H1 (cell line): ENCODE data around the gene SMARCA5. TPM values are rescaled to one million over a fixed set of nuclear protein-coding genes. Genes with fewer than 3 reads are reported as not detected.

ENCODE experiments used
- CTCF ChIA-PET: fragments of 300-600 bp; sonication (Branson Sonifier 250); formaldehyde crosslinking; loops from one replicate; lab custom pipeline; 2021; ENCODE audit not compliant: partially characterized antibody; lab: Charles Lee
- POLR2A ChIA-PET: fragments of 300-600 bp; sonication (Branson Sonifier 250); formaldehyde crosslinking; loops from one replicate; lab custom pipeline; 2021; ENCODE audit warnings: inconsistent platforms; ENCODE audit not compliant: partially characterized antibody; lab: Charles Lee
- DNase-seq, 2 experiments: peaks; one replicate each; pipeline versions ENCODE4 v3.0.0 to v3.0.0-alpha.2; 2010 to 2022; ENCODE audit warnings: low spot score in 2 of 2, low read depth in 1 of 2, mixed read lengths in 1 of 2
- FAIRE-seq: peaks from 2 replicates; lab custom pipeline; 2011; peaks lifted over from hg19 to GRCh38; lab: Jason Lieb, UNC
- H2AFZ ChIP-seq: 2 replicates; pipeline ENCODE4 v1.8.1; 2012; ENCODE audit warnings: low read length, inconsistent platforms
- H2AK5ac ChIP-seq: 2 replicates; pipeline ENCODE4 v1.6.1; 2013; ENCODE audit warnings: low read depth, low read length
- H2BK120ac ChIP-seq: replicated peaks from 2 replicates; pipeline ENCODE3; 2013; ENCODE audit warnings: low read depth, low read length, inconsistent platforms
- H2BK12ac ChIP-seq: 2 replicates; pipeline ENCODE4 v1.6.1; 2013; ENCODE audit warnings: low read depth, low read length
- H2BK15ac ChIP-seq: 2 replicates; pipeline ENCODE4 v1.6.1; 2013; ENCODE audit warnings: low read length
- H2BK20ac ChIP-seq: 2 replicates; pipeline ENCODE4 v1.6.1; 2013; ENCODE audit warnings: low read length
- H2BK5ac ChIP-seq: 2 replicates; pipeline ENCODE4 v1.6.1; 2013; ENCODE audit warnings: low read depth, low read length
- H3K14ac ChIP-seq: 2 replicates; pipeline ENCODE4 v1.6.1; 2013; ENCODE audit warnings: inconsistent platforms; ENCODE audit not compliant: insufficient read length
- H3K18ac ChIP-seq: 2 replicates; pipeline ENCODE4 v1.6.1; 2013; ENCODE audit warnings: low read length; ENCODE audit errors: extremely low read depth
- H3K23ac ChIP-seq: 2 replicates; pipeline ENCODE4 v1.6.1; 2013; ENCODE audit warnings: inconsistent platforms; ENCODE audit not compliant: insufficient read length
- H3K23me2 ChIP-seq: 2 replicates; pipeline ENCODE4 v1.6.1; 2013; ENCODE audit warnings: low read depth, low read length
- H3K27ac ChIP-seq: 2 replicates; pipeline ENCODE4 v1.6.1; 2011; ENCODE audit warnings: low read depth, low read length, inconsistent platforms
- H3K27me3 ChIP-seq, 4 experiments: replicated peaks in 1 of 4; 1 replicate in 1 of 4; 2 replicates in 3 of 4; pipeline versions ENCODE4 v1.6.1 to v1.8.1; 2011 to 2013; ENCODE audit warnings: low read length in 3 of 4, mild to moderate bottlenecking in 3 of 4, inconsistent platforms in 2 of 4, mixed read lengths in 2 of 4, moderate library complexity in 1 of 4; ENCODE audit not compliant: control insufficient read depth in 3 of 4, insufficient read depth in 3 of 4; ENCODE audit errors: extremely low read depth in 1 of 4
- H3K36me3 ChIP-seq, 4 experiments: 2 replicates each; pipeline versions ENCODE4 v1.6.1 to v1.8.1; 2011 to 2013; ENCODE audit warnings: mild to moderate bottlenecking in 4 of 4, low read length in 3 of 4, moderate library complexity in 2 of 4, control low read depth in 1 of 4, inconsistent platforms in 1 of 4; ENCODE audit not compliant: insufficient read depth in 4 of 4, control insufficient read depth in 2 of 4
- H3K4ac ChIP-seq: replicated peaks from 2 replicates; pipeline ENCODE3; 2013; ENCODE audit warnings: low read length, low read depth, mixed read lengths, inconsistent platforms; ENCODE audit not compliant: insufficient read length
- H3K4me1 ChIP-seq, 4 experiments: replicated peaks in 1 of 4; 1 replicate in 1 of 4; 2 replicates in 3 of 4; pipeline versions ENCODE4 v1.6.1 to v1.8.1; 2011 to 2013; ENCODE audit warnings: low read length in 3 of 4, inconsistent platforms in 2 of 4, mixed read lengths in 1 of 4; ENCODE audit not compliant: insufficient read depth in 4 of 4, control insufficient read depth in 3 of 4
- H3K4me2 ChIP-seq, 2 experiments: 2 replicates each; pipeline versions ENCODE4 v1.6.1 to v1.8.1; 2011 to 2013; ENCODE audit warnings: low read depth in 2 of 2, low read length in 2 of 2, control low read depth in 1 of 2, inconsistent platforms in 1 of 2, mild to moderate bottlenecking in 1 of 2; ENCODE audit not compliant: insufficient read depth in 1 of 2
- H3K4me3 ChIP-seq, 4 experiments: fragments of 200-600, 300-600 bp in 1 of 4; sonication (generic), shearing (Covaris generic), sonication (Bioruptor Twin) in 1 of 4; 2 replicates each; pipeline versions ENCODE4 v1.5.1 to v1.8.1; 2011 to 2016; ENCODE audit warnings: low read length in 4 of 4, low read depth in 3 of 4, control low read depth in 2 of 4, inconsistent platforms in 2 of 4, mild to moderate bottlenecking in 2 of 4, mixed read lengths in 1 of 4, moderate library complexity in 1 of 4; ENCODE audit not compliant: insufficient read depth in 2 of 4; ENCODE audit errors: extremely low read depth in 1 of 4
- H3K56ac ChIP-seq: replicated peaks from 2 replicates; pipeline ENCODE3; 2013; ENCODE audit warnings: low read depth, mild to moderate bottlenecking, mixed read lengths, low read length, inconsistent platforms; ENCODE audit not compliant: insufficient read length
- H3K79me1 ChIP-seq: 2 replicates; pipeline ENCODE4 v1.6.1; 2013; ENCODE audit warnings: low read depth, low read length, control low read depth
- H3K79me2 ChIP-seq, 2 experiments: 2 replicates each; pipeline versions ENCODE4 v1.6.1 to v1.8.1; 2012 to 2013; ENCODE audit warnings: low read length in 2 of 2, mild to moderate bottlenecking in 2 of 2, inconsistent platforms in 1 of 2; ENCODE audit not compliant: insufficient read depth in 2 of 2, control insufficient read depth in 1 of 2
- H3K9ac ChIP-seq, 4 experiments: replicated peaks in 1 of 4; 1 replicate in 1 of 4; 2 replicates in 3 of 4; pipeline versions ENCODE4 v1.6.1 to v1.8.1; 2011 to 2013; ENCODE audit warnings: low read depth in 3 of 4, low read length in 3 of 4, control low read depth in 2 of 4, mild to moderate bottlenecking in 2 of 4, moderate library complexity in 2 of 4, inconsistent platforms in 1 of 4; ENCODE audit errors: extremely low read depth in 1 of 4
- H3K9me3 ChIP-seq, 2 experiments: 2 replicates each; pipeline versions ENCODE4 v1.6.1 to v1.8.1; 2012 to 2013; ENCODE audit warnings: mild to moderate bottlenecking in 2 of 2, moderate library complexity in 2 of 2, control low read depth in 1 of 2, inconsistent platforms in 1 of 2, low read depth in 1 of 2, low read length in 1 of 2, mixed read lengths in 1 of 2; ENCODE audit not compliant: insufficient read depth in 2 of 2
- H4K20me1 ChIP-seq, 2 experiments: replicated peaks in 1 of 2; 2 replicates each; pipeline versions ENCODE3 to v1.8.1; 2011 to 2013; ENCODE audit warnings: inconsistent platforms in 2 of 2, low read length in 2 of 2, mild to moderate bottlenecking in 1 of 2; ENCODE audit not compliant: insufficient read depth in 2 of 2, control insufficient read depth in 1 of 2
- H4K5ac ChIP-seq: 2 replicates; pipeline ENCODE4 v1.6.1; 2013; ENCODE audit warnings: low read length, low read depth, mixed read lengths, inconsistent platforms; ENCODE audit not compliant: insufficient read length
- H4K8ac ChIP-seq: 2 replicates; pipeline ENCODE4 v1.8.0; 2013; ENCODE audit warnings: mild to moderate bottlenecking, moderate library complexity, low read length, inconsistent platforms; ENCODE audit not compliant: insufficient read depth; ENCODE audit errors: extremely low read depth
- H4K91ac ChIP-seq: replicated peaks from 2 replicates; pipeline ENCODE3; 2013; ENCODE audit warnings: low read length, mixed read lengths, inconsistent platforms; ENCODE audit not compliant: insufficient read length
- ATF3 ChIP-seq: IDR thresholded peaks from 2 replicates; pipeline ENCODE4 v1.6.1; 2011; ENCODE audit warnings: low read depth, mild to moderate bottlenecking, low read length; ENCODE audit not compliant: insufficient read depth
- BRCA1 ChIP-seq: IDR thresholded peaks from 2 replicates; pipeline ENCODE4 v1.6.1; 2012; ENCODE audit warnings: low read depth, low read length, improper control_type of control experiment
- PHF8 ChIP-seq: fragments of 200-600 bp; sonication (generic); conservative IDR thresholded peaks from 2 replicates; pipeline ENCODE4 v1.7.1; 2012; ENCODE audit warnings: low read depth, mild to moderate bottlenecking, inconsistent platforms, low read length, moderate library complexity
- RAD21 ChIP-seq, 2 experiments: IDR thresholded peaks in 1 of 2; conservative IDR thresholded peaks in 1 of 2; 2 replicates each; pipeline ENCODE4 v1.6.1; 2011; ENCODE audit warnings: low read depth in 2 of 2, low read length in 2 of 2, improper control_type of control experiment in 1 of 2, inconsistent platforms in 1 of 2, mild to moderate bottlenecking in 1 of 2, moderate library complexity in 1 of 2
- RBBP5 ChIP-seq: IDR thresholded peaks from 2 replicates; pipeline ENCODE4 v1.7.1; 2012; ENCODE audit warnings: low read depth, mild to moderate bottlenecking, inconsistent platforms, low read length, moderate library complexity, borderline replicate concordance
- YY1 ChIP-seq: IDR thresholded peaks from 2 replicates; pipeline ENCODE4 v1.6.1; 2011; ENCODE audit warnings: low read depth, mild to moderate bottlenecking, low read length
- WGBS, 2 experiments: shearing (Covaris generic) in 1 of 2; methylation state at CpG; one replicate each; pipeline versions ENCODE4 v1.1.6 to v1.1.7; 2013 to 2015; ENCODE audit warnings: low lambda C conversion rate in 2 of 2, mixed read lengths in 2 of 2, inconsistent platforms in 1 of 2, low coverage in 1 of 2, missing lambda C conversion rate in 1 of 2; ENCODE audit not compliant: insufficient replicate concordance in 2 of 2, insufficient coverage in 1 of 2, insufficient read length in 1 of 2; ENCODE audit errors: extremely low coverage in 1 of 2, missing lambda C conversion rate in 1 of 2; 5-methylcytosine and 5-hydroxymethylcytosine counted together
- polyA plus RNA-seq, 7 experiments: library from polyadenylated mRNA; depleted of rRNA in 3 of 7; stranded (reverse) in 5 of 7; unstranded in 2 of 7; fragments of >200 nt in 5 of 7; fragments of 200-250 nt in 2 of 7; gene quantifications; 1 replicate in 5 of 7; 2 replicates in 1 of 7; 4 replicates in 1 of 7; pipeline versions ENCODE4 v1.2.1 to v1.2.3, GENCODE V29; 2011 to 2013; ENCODE audit warnings: missing spikeins in 2 of 7, mixed read lengths in 2 of 7
- total RNA-seq: library from RNA; stranded (reverse); fragmentation: NEBNext Ultra II Directional; extraction: Animal tissue kit (Norgen Biotek cat#: 25700); gene quantifications from 2 replicates; pipeline ENCODE4 v1.2.1, GENCODE V29; 2021
- TF ChIP-seq, protein P1 (sequence below), 3 experiments: IDR thresholded peaks; 1 replicate in 2 of 3; 2 replicates in 1 of 3; pipeline versions ENCODE4 v1.5.1 to v1.6.1; 2011; ENCODE audit warnings: low read length in 3 of 3, mild to moderate bottlenecking in 3 of 3, inconsistent platforms in 2 of 3, low read depth in 1 of 3, moderate library complexity in 1 of 3; ENCODE audit not compliant: insufficient read depth in 1 of 3; ENCODE audit errors: control extremely low read depth in 1 of 3

SMARCA5 gene
- total and polyA plus RNA-seq, 2 of the 8 experiments (the other 6 are each of a cell fraction or from before 2014, with no cell fraction given): 13.9 to 112 TPM

DNA sequence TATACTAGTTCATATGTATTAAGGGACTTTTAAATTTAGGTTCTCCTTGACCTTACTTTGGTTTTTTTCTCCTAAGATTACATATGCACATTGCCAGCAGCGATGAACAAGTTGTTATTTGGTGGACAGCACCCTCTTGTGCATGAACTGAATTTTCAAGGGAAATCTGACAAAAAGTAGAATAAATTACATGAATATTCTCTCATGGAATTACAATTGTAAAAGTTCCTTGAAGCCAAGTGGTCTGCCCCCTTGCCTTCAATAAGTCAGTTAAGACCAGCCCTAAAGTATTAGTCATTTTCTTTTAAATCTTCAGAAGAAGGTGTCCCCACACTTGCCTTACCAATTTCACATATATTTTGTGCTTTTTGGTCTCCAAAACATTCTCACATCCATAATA lies 30.7 kb upstream of the SMARCA5 start:
- no peak for FAIRE-seq
- Histone ChIP-seq H2BK12ac (no peak overlapping the region), H3K23me2 (no peaks in the 10 kb centered on the region), H3K4ac (no peak overlapping the region), H3K9ac (no peak overlapping the region), H4K20me1 (no peaks in the 10 kb centered on the region), H3K79me1 (no peaks in the 10 kb centered on the region), H2BK5ac (no peak overlapping the region), H3K4me3 (no peak overlapping the region), H3K27me3 (no peaks in the 10 kb centered on the region), H3K79me2 (no peaks in the 10 kb centered on the region), H2BK20ac (no peak overlapping the region), H2AK5ac (no peak overlapping the region), H2BK120ac (no peak overlapping the region), H3K9me3 (no peaks in the 10 kb centered on the region), H3K56ac (no peak overlapping the region), H3K27ac (no peak overlapping the region), H3K14ac (no peak overlapping the region), H3K4me2 (no peak overlapping the region)
- POLR2A ChIA-PET: no interaction called here
- CTCF ChIA-PET: interaction anchor here (0.7 to 1.2 kb wide), 3 partner anchors 13 to 285 kb away, joined by 3 to 4 read pairs (median 4); no protein-coding TSS in a partner anchor
- no peak for TF ChIP-seq ATF3
- TF ChIP-seq, protein P1, sequence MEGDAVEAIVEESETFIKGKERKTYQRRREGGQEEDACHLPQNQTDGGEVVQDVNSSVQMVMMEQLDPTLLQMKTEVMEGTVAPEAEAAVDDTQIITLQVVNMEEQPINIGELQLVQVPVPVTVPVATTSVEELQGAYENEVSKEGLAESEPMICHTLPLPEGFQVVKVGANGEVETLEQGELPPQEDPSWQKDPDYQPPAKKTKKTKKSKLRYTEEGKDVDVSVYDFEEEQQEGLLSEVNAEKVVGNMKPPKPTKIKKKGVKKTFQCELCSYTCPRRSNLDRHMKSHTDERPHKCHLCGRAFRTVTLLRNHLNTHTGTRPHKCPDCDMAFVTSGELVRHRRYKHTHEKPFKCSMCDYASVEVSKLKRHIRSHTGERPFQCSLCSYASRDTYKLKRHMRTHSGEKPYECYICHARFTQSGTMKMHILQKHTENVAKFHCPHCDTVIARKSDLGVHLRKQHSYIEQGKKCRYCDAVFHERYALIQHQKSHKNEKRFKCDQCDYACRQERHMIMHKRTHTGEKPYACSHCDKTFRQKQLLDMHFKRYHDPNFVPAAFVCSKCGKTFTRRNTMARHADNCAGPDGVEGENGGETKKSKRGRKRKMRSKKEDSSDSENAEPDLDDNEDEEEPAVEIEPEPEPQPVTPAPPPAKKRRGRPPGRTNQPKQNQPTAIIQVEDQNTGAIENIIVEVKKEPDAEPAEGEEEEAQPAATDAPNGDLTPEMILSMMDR (IDR thresholded peaks at IDR 0.05; ENCODE audit: control extremely low read depth in 1 of 3, insufficient read depth in 1 of 3, low read depth in 1 of 3, low read length in 3 of 3): peak in 2 of 3 experiments; percentile 40 to 50; a peak in 2 of 4 replicates
- no peak for TF ChIP-seq PHF8
- TF ChIP-seq RAD21 (IDR thresholded peaks at IDR 0.05 in 1 of 2, conservative IDR thresholded peaks at IDR 0.05 in 1 of 2; ENCODE audit: low read depth in 2 of 2, low read length in 2 of 2): peak; percentile 79 to 80
- no peak for TF ChIP-seq RBBP5
- TF ChIP-seq YY1: no peak
- TF ChIP-seq BRCA1: no peak
- TF ChIP-seq, all 59 proteins: peak for 2
- Histone ChIP-seq H2BK15ac (no peak overlapping the region), H4K91ac (no peak overlapping the region), H3K4me1 (no peaks in the 10 kb centered on the region), H3K23ac (no peak overlapping the region), H3K36me3 (no peaks in the 10 kb centered on the region), H2AFZ (no peak overlapping the region), H3K18ac (no peak overlapping the region), H4K5ac (no peak overlapping the region), H4K8ac (no peak overlapping the region)
- DNase-seq: no peak
- 48% methylated on average over 1 of the region's 1 CpG; no CpG with 5 or more reads in 1 of the 2 experiments for WGBS, 2 experiments
